K562 (cell line): Measurements from ENCODE around the gene USP48. TPM values are rescaled to one million over a fixed set of nuclear protein-coding genes. Genes with fewer than 3 reads are reported as not detected.
A peak's percentile ranks its signal among the peaks of the same experiment; 100 is the strongest.

Experiments used
- ARHGAP35 ChIP-seq: fragments of 450-650 bp; IDR thresholded peaks from 2 replicates; pipeline ENCODE4 v1.6.1; 2018; ENCODE audit not compliant: partially characterized antibody
- C11orf30 ChIP-seq: fragments of 450-650 bp; IDR thresholded peaks from 2 replicates; pipeline ENCODE4 v1.6.1; 2016; ENCODE audit warnings: low read depth, mild to moderate bottlenecking
- MAFK ChIP-seq: IDR thresholded peaks from 2 replicates; pipeline ENCODE4 v1.6.1; 2011; ENCODE audit warnings: low read length, improper control_type of control experiment
- MYNN ChIP-seq, 2 experiments: sonication (generic); formaldehyde crosslinking in 1 of 2; IDR thresholded peaks; 2 replicates each; pipeline versions ENCODE4 v1.5.0 to v1.6.1; 2016 to 2020; ENCODE audit warnings: antibody characterized with exemption in 1 of 2, missing genetic modification reagents in 1 of 2
- SREBF2 ChIP-seq: sonication (generic); formaldehyde crosslinking; IDR thresholded peaks from 2 replicates; pipeline ENCODE4 v1.4.0; 2020; ENCODE audit warnings: mild to moderate bottlenecking, missing genetic modification reagents
- TAF7 ChIP-seq: fragments of 450-650 bp; IDR thresholded peaks from 2 replicates; pipeline ENCODE4 v1.6.1; 2016; ENCODE audit warnings: missing genetic modification characterization, missing compliant biosample characterization
- XRCC5 ChIP-seq: fragments of 200-400 bp; formaldehyde crosslinking; IDR thresholded peaks from 2 replicates; pipeline ENCODE4 v1.6.1; 2017; ENCODE audit warnings: low read depth, mild to moderate bottlenecking, low read length
- ZFX ChIP-seq: sonication (generic); formaldehyde crosslinking; IDR thresholded peaks from 2 replicates; pipeline ENCODE4 v1.8.0; 2022; ENCODE audit warnings: mild to moderate bottlenecking, missing genetic modification reagents, moderate library complexity
- ZNF311 ChIP-seq: fragments of 250-450 bp; sonication (Bioruptor Pico); IDR thresholded peaks from 2 replicates; pipeline ENCODE4 v1.4.0; 2020; ENCODE audit warnings: mild to moderate bottlenecking, moderate library complexity
- polyA plus RNA-seq, 8 experiments: library from polyadenylated mRNA; depleted of rRNA in 4 of 8; stranded (reverse) in 5 of 8; unstranded in 3 of 8; fragments of >200 nt; fragmentation: Nextera tagmentation in 2 of 8; fragmentation: Illumina TruSeq in 1 of 8; extraction: Ambion mirVana in 2 of 8; extraction: Trizol in 1 of 8; gene quantifications; 2 replicates each; pipeline versions ENCODE4 v1.2.1 to v1.2.3, GENCODE V29; 2011 to 2014; ENCODE audit warnings: inconsistent platforms in 1 of 8, missing spikeins in 1 of 8
- total RNA-seq, 7 experiments: library from RNA; depleted of rRNA in 6 of 7; stranded (reverse); fragments of >200 nt in 6 of 7; fragmentation: Illumina TruSeq in 2 of 7; extraction: Trizol in 2 of 7; gene quantifications; 2 replicates each; pipeline versions ENCODE4 v1.2.1 to v1.2.3, GENCODE V29; 2011 to 2021; ENCODE audit warnings: low replicate concordance in 1 of 7
- TF ChIP-seq, protein P1 (sequence below): fragments of 450-650 bp; IDR thresholded peaks from 2 replicates; pipeline ENCODE4 v1.6.1; 2016; ENCODE audit warnings: mild to moderate bottlenecking, moderate library complexity
- TF ChIP-seq, protein P2 (sequence below): fragments of 250-450 bp; sonication (Bioruptor Pico); IDR thresholded peaks from 2 replicates; pipeline ENCODE4 v1.8.0; 2021; ENCODE audit warnings: moderate library complexity, mild to moderate bottlenecking, inconsistent platforms
- TF ChIP-seq, protein P3 (sequence below), 2 experiments: fragments of 450-650 bp in 1 of 2; sonication (generic) in 1 of 2; formaldehyde crosslinking; conservative IDR thresholded peaks; 2 replicates each; pipeline versions ENCODE4 v1.4.0 to v1.8.1; 2020 to 2022; ENCODE audit warnings: mild to moderate bottlenecking in 1 of 2, missing genetic modification reagents in 1 of 2
- TF ChIP-seq, protein P4 (sequence below): fragments of 250-450 bp; sonication (Bioruptor Pico); IDR thresholded peaks from 2 replicates; pipeline ENCODE4 v1.8.0; 2021; ENCODE audit warnings: mild to moderate bottlenecking, moderate library complexity

The USP48 gene
- total and polyA plus RNA-seq, 9 of the 15 experiments (the other 6 are each of a cell fraction or from before 2014, with no cell fraction given): 23.3 to 123 (median 106) TPM

DNA sequence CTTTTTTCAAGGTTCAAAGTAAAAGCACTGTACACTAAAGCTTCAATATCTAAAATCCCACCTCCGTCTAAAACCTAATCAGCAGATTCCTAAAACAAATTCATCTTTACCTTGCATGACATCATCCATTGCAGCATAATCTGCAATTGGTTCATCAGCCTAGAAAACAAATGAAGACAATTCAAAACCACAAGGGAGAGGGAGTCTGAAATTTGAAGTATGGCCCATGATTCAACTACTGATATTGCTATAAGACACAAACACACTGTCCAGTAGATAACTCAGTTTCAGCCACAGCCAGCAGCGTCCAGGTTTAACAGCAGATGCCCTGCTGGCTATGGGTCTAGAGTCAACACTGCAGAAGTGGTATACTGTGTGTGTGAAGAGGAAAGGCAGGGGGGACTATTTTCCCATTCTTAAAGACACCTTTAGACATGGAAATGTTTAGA lies 95.8 kb downstream of the USP48 start (continued):
- TF ChIP-seq, protein P1, sequence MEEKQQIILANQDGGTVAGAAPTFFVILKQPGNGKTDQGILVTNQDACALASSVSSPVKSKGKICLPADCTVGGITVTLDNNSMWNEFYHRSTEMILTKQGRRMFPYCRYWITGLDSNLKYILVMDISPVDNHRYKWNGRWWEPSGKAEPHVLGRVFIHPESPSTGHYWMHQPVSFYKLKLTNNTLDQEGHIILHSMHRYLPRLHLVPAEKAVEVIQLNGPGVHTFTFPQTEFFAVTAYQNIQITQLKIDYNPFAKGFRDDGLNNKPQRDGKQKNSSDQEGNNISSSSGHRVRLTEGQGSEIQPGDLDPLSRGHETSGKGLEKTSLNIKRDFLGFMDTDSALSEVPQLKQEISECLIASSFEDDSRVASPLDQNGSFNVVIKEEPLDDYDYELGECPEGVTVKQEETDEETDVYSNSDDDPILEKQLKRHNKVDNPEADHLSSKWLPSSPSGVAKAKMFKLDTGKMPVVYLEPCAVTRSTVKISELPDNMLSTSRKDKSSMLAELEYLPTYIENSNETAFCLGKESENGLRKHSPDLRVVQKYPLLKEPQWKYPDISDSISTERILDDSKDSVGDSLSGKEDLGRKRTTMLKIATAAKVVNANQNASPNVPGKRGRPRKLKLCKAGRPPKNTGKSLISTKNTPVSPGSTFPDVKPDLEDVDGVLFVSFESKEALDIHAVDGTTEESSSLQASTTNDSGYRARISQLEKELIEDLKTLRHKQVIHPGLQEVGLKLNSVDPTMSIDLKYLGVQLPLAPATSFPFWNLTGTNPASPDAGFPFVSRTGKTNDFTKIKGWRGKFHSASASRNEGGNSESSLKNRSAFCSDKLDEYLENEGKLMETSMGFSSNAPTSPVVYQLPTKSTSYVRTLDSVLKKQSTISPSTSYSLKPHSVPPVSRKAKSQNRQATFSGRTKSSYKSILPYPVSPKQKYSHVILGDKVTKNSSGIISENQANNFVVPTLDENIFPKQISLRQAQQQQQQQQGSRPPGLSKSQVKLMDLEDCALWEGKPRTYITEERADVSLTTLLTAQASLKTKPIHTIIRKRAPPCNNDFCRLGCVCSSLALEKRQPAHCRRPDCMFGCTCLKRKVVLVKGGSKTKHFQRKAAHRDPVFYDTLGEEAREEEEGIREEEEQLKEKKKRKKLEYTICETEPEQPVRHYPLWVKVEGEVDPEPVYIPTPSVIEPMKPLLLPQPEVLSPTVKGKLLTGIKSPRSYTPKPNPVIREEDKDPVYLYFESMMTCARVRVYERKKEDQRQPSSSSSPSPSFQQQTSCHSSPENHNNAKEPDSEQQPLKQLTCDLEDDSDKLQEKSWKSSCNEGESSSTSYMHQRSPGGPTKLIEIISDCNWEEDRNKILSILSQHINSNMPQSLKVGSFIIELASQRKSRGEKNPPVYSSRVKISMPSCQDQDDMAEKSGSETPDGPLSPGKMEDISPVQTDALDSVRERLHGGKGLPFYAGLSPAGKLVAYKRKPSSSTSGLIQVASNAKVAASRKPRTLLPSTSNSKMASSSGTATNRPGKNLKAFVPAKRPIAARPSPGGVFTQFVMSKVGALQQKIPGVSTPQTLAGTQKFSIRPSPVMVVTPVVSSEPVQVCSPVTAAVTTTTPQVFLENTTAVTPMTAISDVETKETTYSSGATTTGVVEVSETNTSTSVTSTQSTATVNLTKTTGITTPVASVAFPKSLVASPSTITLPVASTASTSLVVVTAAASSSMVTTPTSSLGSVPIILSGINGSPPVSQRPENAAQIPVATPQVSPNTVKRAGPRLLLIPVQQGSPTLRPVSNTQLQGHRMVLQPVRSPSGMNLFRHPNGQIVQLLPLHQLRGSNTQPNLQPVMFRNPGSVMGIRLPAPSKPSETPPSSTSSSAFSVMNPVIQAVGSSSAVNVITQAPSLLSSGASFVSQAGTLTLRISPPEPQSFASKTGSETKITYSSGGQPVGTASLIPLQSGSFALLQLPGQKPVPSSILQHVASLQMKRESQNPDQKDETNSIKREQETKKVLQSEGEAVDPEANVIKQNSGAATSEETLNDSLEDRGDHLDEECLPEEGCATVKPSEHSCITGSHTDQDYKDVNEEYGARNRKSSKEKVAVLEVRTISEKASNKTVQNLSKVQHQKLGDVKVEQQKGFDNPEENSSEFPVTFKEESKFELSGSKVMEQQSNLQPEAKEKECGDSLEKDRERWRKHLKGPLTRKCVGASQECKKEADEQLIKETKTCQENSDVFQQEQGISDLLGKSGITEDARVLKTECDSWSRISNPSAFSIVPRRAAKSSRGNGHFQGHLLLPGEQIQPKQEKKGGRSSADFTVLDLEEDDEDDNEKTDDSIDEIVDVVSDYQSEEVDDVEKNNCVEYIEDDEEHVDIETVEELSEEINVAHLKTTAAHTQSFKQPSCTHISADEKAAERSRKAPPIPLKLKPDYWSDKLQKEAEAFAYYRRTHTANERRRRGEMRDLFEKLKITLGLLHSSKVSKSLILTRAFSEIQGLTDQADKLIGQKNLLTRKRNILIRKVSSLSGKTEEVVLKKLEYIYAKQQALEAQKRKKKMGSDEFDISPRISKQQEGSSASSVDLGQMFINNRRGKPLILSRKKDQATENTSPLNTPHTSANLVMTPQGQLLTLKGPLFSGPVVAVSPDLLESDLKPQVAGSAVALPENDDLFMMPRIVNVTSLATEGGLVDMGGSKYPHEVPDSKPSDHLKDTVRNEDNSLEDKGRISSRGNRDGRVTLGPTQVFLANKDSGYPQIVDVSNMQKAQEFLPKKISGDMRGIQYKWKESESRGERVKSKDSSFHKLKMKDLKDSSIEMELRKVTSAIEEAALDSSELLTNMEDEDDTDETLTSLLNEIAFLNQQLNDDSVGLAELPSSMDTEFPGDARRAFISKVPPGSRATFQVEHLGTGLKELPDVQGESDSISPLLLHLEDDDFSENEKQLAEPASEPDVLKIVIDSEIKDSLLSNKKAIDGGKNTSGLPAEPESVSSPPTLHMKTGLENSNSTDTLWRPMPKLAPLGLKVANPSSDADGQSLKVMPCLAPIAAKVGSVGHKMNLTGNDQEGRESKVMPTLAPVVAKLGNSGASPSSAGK: peak; percentile 53
- no peak; the same call in 1 of the 2 replicates for TF ChIP-seq ZFX (CRISPR knock-in tag)
- TF ChIP-seq, protein P2, sequence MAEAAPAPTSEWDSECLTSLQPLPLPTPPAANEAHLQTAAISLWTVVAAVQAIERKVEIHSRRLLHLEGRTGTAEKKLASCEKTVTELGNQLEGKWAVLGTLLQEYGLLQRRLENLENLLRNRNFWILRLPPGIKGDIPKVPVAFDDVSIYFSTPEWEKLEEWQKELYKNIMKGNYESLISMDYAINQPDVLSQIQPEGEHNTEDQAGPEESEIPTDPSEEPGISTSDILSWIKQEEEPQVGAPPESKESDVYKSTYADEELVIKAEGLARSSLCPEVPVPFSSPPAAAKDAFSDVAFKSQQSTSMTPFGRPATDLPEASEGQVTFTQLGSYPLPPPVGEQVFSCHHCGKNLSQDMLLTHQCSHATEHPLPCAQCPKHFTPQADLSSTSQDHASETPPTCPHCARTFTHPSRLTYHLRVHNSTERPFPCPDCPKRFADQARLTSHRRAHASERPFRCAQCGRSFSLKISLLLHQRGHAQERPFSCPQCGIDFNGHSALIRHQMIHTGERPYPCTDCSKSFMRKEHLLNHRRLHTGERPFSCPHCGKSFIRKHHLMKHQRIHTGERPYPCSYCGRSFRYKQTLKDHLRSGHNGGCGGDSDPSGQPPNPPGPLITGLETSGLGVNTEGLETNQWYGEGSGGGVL (CRISPR knock-in tag): no peak
- no peak for TF ChIP-seq XRCC5
- TF ChIP-seq C11orf30: peak; percentile 76
- TF ChIP-seq MAFK: peak; percentile 39
- no peak for TF ChIP-seq ZNF311 (CRISPR knock-in tag)
- TF ChIP-seq ARHGAP35: no peak
- TF ChIP-seq MYNN (IDR thresholded peaks at IDR 0.05): peak; percentile 48; the same call in 1 of the 2 replicates
- no peak for TF ChIP-seq MYNN (CRISPR knock-in tag; IDR thresholded peaks at IDR 0.05)
- TF ChIP-seq TAF7: no peak
- TF ChIP-seq SREBF2: no peak
- TF ChIP-seq, protein P3, sequence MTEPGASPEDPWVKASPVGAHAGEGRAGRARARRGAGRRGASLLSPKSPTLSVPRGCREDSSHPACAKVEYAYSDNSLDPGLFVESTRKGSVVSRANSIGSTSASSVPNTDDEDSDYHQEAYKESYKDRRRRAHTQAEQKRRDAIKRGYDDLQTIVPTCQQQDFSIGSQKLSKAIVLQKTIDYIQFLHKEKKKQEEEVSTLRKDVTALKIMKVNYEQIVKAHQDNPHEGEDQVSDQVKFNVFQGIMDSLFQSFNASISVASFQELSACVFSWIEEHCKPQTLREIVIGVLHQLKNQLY (CRISPR knock-in tag; conservative IDR thresholded peaks at IDR 0.05): peak in 1 of 2 experiments; percentile 76; a peak in 1 of 4 replicates
- TF ChIP-seq, protein P4, sequence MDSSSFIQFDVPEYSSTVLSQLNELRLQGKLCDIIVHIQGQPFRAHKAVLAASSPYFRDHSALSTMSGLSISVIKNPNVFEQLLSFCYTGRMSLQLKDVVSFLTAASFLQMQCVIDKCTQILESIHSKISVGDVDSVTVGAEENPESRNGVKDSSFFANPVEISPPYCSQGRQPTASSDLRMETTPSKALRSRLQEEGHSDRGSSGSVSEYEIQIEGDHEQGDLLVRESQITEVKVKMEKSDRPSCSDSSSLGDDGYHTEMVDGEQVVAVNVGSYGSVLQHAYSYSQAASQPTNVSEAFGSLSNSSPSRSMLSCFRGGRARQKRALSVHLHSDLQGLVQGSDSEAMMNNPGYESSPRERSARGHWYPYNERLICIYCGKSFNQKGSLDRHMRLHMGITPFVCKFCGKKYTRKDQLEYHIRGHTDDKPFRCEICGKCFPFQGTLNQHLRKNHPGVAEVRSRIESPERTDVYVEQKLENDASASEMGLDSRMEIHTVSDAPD (CRISPR knock-in tag): no peak
